Loucy (cell line): ENCODE data around the gene PJVK.

Experiments used
- EZH2phosphoT487 ChIP-seq: fragments of 200-600 bp; IDR thresholded peaks from 2 replicates; pipeline ENCODE4 v1.6.1; 2018; ENCODE audit warnings: antibody characterized with exemption, mild to moderate bottlenecking, moderate library complexity, borderline replicate concordance
- TF ChIP-seq, protein P1 (sequence below): fragments of 200-600 bp; sonication (generic); conservative IDR thresholded peaks from 2 replicates; pipeline ENCODE4 v1.5.1; 2014; ENCODE audit warnings: mild to moderate bottlenecking, antibody characterized with exemption, low read length

GRCh38 chr2:178480227-178481181, 29.3 kb downstream of the PJVK start, which contains the start of gene PLEKHA3:
- TF ChIP-seq, protein P1, sequence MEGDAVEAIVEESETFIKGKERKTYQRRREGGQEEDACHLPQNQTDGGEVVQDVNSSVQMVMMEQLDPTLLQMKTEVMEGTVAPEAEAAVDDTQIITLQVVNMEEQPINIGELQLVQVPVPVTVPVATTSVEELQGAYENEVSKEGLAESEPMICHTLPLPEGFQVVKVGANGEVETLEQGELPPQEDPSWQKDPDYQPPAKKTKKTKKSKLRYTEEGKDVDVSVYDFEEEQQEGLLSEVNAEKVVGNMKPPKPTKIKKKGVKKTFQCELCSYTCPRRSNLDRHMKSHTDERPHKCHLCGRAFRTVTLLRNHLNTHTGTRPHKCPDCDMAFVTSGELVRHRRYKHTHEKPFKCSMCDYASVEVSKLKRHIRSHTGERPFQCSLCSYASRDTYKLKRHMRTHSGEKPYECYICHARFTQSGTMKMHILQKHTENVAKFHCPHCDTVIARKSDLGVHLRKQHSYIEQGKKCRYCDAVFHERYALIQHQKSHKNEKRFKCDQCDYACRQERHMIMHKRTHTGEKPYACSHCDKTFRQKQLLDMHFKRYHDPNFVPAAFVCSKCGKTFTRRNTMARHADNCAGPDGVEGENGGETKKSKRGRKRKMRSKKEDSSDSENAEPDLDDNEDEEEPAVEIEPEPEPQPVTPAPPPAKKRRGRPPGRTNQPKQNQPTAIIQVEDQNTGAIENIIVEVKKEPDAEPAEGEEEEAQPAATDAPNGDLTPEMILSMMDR = no peak
- TF ChIP-seq EZH2phosphoT487 = no peak
